ENCODE measurements around the gene LRP1. TPM values are rescaled to one million over a fixed set of nuclear protein-coding genes. Genes with fewer than 3 reads are reported as not detected.

Gene LRP1
- total RNA-seq, 1 experiment from 2014 or later, result 9.0 TPM

DNA sequence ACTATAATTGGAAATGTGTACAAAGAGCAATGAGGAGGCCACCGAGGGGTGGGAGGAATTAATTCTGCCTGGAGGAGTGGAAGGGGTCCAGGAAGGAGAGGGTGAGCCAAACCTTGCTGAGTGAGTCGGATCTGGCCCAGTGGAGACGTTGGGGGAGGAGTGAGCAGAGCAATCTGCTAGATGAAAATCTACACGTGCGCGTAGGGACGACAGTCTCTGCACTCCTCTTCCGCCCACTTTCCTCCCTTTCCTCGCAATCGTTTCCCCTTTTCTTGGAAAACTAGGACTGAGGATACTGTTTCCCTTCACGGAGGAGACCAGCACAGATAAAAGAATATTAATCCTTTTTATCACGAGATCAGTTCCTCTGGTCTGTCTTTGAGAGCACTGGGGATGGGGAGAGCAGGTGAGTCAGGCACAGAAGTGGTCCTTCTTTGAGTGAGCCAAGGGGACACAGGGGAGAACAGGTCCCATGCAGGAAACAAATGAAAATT lies 42.2 kb upstream of the LRP1 start:
- H3K36me3 ChIP-seq (ENCODE audit: control insufficient read depth, insufficient read depth, low read length), result peaks cover 5% of the 10 kb centered on the region; the same call in 1 of the 2 replicates
- in situ Hi-C loops (cut with HindIII; ENCODE audit: low pct_unique_long_range_greater_than_20kb, low sequenced_read_pairs), result no loop called here
- peak overlapping the region; percentile 88 to 91 for H3K4me3 ChIP-seq (ENCODE audit: low read depth in 2 of 2, low read length in 2 of 2)
- ATAC-seq, result no peak
- H3K27ac ChIP-seq (ENCODE audit: low read length), result peak overlapping the region; percentile 90
- DNase-seq (ENCODE audit: low read depth, low spot score), result no peak
- TSS peak; percentile 72 for BruUV-seq (replicated peaks)
- intact Hi-C loops (cut with micrococcal nuclease; ENCODE audit: unreplicated experiment), result no loop called here
- ChIA-PET CTCF (no interaction called here), POLR2A (no interaction called here)
- H3K4me1 ChIP-seq (ENCODE audit: control insufficient read depth, insufficient read depth, low read length), result peaks cover 19% of the 10 kb centered on the region
- H3K9me3 ChIP-seq (ENCODE audit: control insufficient read depth, insufficient read depth, low read depth, low read length), result no peaks in the 10 kb centered on the region
- H3K27me3 ChIP-seq (ENCODE audit: control insufficient read depth, insufficient read depth, low read length), result no peaks in the 10 kb centered on the region
- TF ChIP-seq, protein P1, sequence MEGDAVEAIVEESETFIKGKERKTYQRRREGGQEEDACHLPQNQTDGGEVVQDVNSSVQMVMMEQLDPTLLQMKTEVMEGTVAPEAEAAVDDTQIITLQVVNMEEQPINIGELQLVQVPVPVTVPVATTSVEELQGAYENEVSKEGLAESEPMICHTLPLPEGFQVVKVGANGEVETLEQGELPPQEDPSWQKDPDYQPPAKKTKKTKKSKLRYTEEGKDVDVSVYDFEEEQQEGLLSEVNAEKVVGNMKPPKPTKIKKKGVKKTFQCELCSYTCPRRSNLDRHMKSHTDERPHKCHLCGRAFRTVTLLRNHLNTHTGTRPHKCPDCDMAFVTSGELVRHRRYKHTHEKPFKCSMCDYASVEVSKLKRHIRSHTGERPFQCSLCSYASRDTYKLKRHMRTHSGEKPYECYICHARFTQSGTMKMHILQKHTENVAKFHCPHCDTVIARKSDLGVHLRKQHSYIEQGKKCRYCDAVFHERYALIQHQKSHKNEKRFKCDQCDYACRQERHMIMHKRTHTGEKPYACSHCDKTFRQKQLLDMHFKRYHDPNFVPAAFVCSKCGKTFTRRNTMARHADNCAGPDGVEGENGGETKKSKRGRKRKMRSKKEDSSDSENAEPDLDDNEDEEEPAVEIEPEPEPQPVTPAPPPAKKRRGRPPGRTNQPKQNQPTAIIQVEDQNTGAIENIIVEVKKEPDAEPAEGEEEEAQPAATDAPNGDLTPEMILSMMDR (IDR thresholded peaks at IDR 0.05), result no peak
- TF ChIP-seq, protein P2, sequence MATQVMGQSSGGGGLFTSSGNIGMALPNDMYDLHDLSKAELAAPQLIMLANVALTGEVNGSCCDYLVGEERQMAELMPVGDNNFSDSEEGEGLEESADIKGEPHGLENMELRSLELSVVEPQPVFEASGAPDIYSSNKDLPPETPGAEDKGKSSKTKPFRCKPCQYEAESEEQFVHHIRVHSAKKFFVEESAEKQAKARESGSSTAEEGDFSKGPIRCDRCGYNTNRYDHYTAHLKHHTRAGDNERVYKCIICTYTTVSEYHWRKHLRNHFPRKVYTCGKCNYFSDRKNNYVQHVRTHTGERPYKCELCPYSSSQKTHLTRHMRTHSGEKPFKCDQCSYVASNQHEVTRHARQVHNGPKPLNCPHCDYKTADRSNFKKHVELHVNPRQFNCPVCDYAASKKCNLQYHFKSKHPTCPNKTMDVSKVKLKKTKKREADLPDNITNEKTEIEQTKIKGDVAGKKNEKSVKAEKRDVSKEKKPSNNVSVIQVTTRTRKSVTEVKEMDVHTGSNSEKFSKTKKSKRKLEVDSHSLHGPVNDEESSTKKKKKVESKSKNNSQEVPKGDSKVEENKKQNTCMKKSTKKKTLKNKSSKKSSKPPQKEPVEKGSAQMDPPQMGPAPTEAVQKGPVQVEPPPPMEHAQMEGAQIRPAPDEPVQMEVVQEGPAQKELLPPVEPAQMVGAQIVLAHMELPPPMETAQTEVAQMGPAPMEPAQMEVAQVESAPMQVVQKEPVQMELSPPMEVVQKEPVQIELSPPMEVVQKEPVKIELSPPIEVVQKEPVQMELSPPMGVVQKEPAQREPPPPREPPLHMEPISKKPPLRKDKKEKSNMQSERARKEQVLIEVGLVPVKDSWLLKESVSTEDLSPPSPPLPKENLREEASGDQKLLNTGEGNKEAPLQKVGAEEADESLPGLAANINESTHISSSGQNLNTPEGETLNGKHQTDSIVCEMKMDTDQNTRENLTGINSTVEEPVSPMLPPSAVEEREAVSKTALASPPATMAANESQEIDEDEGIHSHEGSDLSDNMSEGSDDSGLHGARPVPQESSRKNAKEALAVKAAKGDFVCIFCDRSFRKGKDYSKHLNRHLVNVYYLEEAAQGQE (IDR thresholded peaks at IDR 0.05; ENCODE audit: insufficient read depth in 1 of 2, low read depth in 2 of 2, low read length in 1 of 2), result no peak
- TF ChIP-seq SIN3A (IDR thresholded peaks at IDR 0.05; ENCODE audit: borderline replicate concordance, insufficient read depth, low read depth, low read length) (no peak), POLR2AphosphoS5 (IDR thresholded peaks at IDR 0.05; ENCODE audit: low read depth, low read length) (no peak), TCF7L2 (IDR thresholded peaks at IDR 0.05; ENCODE audit: low read depth, low read length) (no peak)

GRCh38 chr12:57086493-57087009 lies 41.7 kb upstream of the LRP1 start:
- ChIA-PET POLR2A (no interaction called here), CTCF (interaction anchor here (0.7 kb wide), 1 partner anchor 441 kb away, joined by 3 read pairs; the partner anchor contains the start of gene ATP5F1B)
- peak overlapping the region; percentile 90 for H3K27ac ChIP-seq (ENCODE audit: low read length)
- H3K4me1 ChIP-seq (ENCODE audit: control insufficient read depth, insufficient read depth, low read length), result peaks cover 19% of the 10 kb centered on the region
- no TSS peak for BruUV-seq (replicated peaks)
- in situ Hi-C loops (cut with HindIII; ENCODE audit: low pct_unique_long_range_greater_than_20kb, low sequenced_read_pairs), result no loop called here
- ATAC-seq (no peak), DNase-seq (ENCODE audit: low read depth, low spot score) (no peak)
- no peaks in the 10 kb centered on the region for H3K9me3 ChIP-seq (ENCODE audit: control insufficient read depth, insufficient read depth, low read depth, low read length)
- H3K4me3 ChIP-seq (ENCODE audit: low read depth in 2 of 2, low read length in 2 of 2), result peak overlapping the region; percentile 88 to 91
- TF ChIP-seq, protein P1 (IDR thresholded peaks at IDR 0.05), result peak; percentile 77
- TF ChIP-seq SIN3A (IDR thresholded peaks at IDR 0.05; ENCODE audit: borderline replicate concordance, insufficient read depth, low read depth, low read length) (no peak), TCF7L2 (IDR thresholded peaks at IDR 0.05; ENCODE audit: low read depth, low read length) (no peak)
- TF ChIP-seq, protein P2 (IDR thresholded peaks at IDR 0.05; ENCODE audit: insufficient read depth in 1 of 2, low read depth in 2 of 2, low read length in 1 of 2), result no peak
- intact Hi-C loops (cut with micrococcal nuclease; ENCODE audit: unreplicated experiment), result no loop called here
- peaks cover 5% of the 10 kb centered on the region; the same call in 1 of the 2 replicates for H3K36me3 ChIP-seq (ENCODE audit: control insufficient read depth, insufficient read depth, low read length)
- no peaks in the 10 kb centered on the region for H3K27me3 ChIP-seq (ENCODE audit: control insufficient read depth, insufficient read depth, low read length)
